HG02759 (cell line): ENCODE data around the gene GH2.
"Not testable (repeated sequence)": the region's sequence is repeated elsewhere in the genome, so short reads cannot be mapped to it uniquely, and the experiment has no call there.

ENCODE experiments used
- ATAC-seq: cut with Tn5 transposase; IDR thresholded peaks from one replicate; pipeline ENCODE4 v1.9.1; 2021; ENCODE audit warnings: mild to moderate bottlenecking, moderate library complexity; ENCODE audit not compliant: unreplicated experiment

The GH2 gene

DNA sequence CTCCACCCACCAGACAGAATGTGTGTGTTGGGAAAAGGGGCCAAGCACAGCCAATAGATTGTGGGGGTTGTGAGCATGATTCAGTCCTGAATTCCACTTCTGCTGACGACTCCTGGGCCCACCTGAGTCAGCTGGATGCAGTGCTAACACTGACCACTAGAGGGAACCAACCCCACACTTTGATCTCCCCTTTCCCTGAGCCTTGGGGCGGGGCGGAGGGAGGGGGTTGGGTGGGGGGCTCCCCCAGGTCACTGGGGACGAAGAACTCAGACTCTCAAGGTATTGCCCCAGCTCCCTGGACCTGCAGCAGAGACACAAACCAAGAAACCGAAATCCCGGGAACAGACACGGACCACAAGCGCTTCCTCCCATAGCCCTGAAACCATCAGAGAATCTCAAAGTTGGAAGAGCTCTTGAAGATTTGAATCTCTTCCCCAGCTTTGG is 29.9 kb upstream of the GH2 start:
- no peak for ATAC-seq

- ATAC-seq = no peak
These were observed 29.4 kb upstream of the GH2 start, which contains the start of gene CSHL1 for GRCh38 chr17:63911041-63911635. TSS of gene CSHL1 (minus strand) at chr17:63911258. CDS start at chr17:63911196, 62 bp downstream.

GRCh38 chr17:63910096-63910495 is 28.4 kb upstream of the GH2 start:
- no peak for ATAC-seq

- ATAC-seq = not testable (repeated sequence)
These were observed 27.8 kb upstream of the GH2 start for GRCh38 chr17:63909586-63909985.

- not testable (repeated sequence) for ATAC-seq
These were observed 25.5 kb upstream of the GH2 start for GRCh38 chr17:63907161-63907778.

DNA sequence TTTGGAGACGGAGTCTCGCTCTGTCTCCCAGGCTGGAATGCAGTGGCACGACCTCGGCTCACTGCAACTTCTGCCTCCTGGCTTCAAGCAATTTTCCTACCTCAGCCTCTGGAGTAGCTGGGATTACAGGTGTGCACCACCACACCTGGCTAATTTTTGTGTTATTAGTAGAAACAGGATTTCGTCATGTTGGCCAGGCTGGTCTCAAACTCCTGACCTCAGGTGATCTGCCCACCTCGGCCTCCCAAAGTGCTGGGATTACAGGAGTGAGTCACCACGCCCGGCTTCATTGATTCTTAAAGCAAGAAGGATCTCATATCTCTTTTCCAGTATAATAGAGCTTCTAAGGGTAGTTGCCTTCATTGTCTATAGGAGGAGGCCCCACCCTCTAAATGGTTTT is 23.1 kb upstream of the GH2 start:
- ATAC-seq = not testable (repeated sequence)

GRCh38 chr17:63903787-63904201 is 22.1 kb upstream of the GH2 start:
- not testable (repeated sequence) for ATAC-seq

- not testable (repeated sequence) for ATAC-seq
These were observed 20.2 kb upstream of the GH2 start for GRCh38 chr17:63901971-63902370.

- ATAC-seq = not testable (repeated sequence)
These were observed 17.4 kb upstream of the GH2 start for GRCh38 chr17:63898899-63899798.

- not testable (repeated sequence) for ATAC-seq
These were observed 15.0 kb upstream of the GH2 start, which contains the start of gene CSH1 for GRCh38 chr17:63896524-63897354. TSS of gene CSH1 (minus strand) at chr17:63896574. CDS start at chr17:63896511, 63 bp downstream.

- ATAC-seq = not testable (repeated sequence)
These were observed 13.1 kb upstream of the GH2 start for GRCh38 chr17:63894821-63895220.

DNA sequence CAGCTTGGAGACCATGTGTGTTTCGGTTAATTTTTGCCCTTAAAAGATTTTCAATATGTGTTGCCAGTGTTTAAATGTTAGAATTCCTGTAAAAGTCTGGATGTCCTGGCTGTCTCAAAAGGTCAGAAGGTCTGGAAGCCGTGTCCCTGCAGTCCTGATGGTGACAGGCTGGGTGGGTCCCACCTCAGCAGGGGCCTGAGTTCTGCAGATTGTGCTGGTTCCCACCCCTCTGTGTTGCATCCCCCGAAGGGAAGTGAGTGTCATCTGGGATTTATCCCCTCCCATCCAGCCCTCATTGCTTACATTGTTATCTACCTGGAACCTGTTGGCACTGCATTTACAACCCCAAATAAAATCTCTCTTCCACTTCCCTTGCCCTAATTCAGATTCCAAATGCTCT is 12.3 kb upstream of the GH2 start:
- not testable (repeated sequence) for ATAC-seq

- ATAC-seq = not testable (repeated sequence)
These were observed 10.7 kb upstream of the GH2 start for GRCh38 chr17:63892316-63893037.

DNA sequence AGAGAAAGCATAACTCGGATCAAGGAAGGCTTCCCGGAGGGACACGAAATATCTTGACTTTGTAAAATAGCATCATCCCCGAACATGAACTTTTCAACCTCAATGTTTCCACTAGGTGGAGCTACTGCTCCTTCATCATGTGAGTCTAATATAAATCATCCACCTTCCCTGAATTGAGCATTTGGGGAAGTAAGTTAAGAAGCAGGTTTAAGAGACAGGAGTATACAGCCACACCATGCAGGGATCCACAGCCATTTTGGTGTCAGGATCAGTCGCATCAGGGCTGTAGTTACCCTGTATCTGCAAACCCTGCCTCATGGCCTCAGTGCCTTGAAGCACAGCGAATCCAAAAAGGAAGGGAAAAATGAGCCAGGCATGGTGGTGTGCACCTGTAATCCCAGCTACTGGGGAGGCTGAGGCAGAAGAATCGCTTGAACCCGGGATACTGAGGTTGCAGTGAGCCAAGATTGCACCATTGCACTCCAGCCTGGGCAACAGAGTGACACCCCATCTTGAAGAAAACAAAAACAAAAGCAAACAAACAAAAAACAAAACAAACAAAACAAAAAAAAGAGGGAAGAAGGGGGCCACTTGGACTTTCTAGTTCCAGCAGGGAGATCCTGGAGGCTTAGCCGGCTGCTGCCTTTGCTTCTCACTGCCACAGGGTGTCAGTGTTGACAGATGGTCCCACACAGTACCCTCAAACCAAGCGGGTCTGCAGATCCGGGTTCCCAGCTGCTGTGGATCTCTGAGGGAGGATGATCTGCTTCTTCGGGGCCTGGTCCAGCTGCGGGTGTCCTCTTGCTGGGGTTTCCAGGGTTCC is 7.5 kb upstream of the GH2 start:
- ATAC-seq = not testable (repeated sequence)

GRCh38 chr17:63885119-63885518 is 3.4 kb upstream of the GH2 start:
- not testable (repeated sequence) for ATAC-seq

GRCh38 chr17:63882626-63883126 is 932 bp upstream of the GH2 start:
- not testable (repeated sequence) for ATAC-seq

DNA sequence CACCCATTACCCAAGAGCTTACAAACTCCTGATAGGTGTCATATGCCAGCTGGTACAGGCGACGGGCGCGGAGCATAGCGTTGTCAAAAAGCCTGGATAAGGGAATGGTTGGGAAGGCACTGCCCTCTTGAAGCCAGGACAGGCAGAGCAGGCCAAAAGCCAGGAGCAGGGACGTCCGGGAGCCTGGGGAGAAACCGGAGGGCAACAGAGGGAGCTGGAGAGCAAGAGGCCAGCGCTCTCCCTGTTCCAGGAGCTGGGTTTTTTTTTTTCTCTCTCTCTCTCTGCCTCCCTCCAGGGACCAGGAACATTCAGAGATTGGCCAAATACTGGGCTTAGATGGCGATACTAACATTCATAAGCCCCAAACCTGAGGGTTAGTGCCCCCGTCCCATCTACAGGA is 407 bp downstream of the GH2 start:
- not testable (repeated sequence) for ATAC-seq

GRCh38 chr17:63880706-63881105 is 1.0 kb downstream of the GH2 start:
- ATAC-seq = no peak

DNA sequence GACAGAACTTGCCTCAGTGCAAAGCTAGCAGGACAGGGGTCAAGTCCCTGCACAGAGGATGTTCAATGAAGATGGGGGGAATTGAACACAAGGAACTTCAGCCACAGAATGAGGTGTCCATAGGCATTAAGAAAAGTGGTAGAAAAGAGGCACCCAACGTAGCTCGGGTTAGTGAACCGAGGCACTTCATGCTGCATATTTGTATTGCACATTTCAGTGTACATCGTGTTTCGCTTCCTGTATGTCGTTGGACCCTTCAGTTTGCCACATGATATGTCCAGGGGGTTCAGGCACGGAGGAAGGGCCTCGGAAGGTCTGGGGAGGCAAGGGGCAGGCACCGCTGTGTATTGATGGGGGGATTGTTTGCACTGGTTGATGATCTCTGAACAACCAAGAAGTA is 3.3 kb downstream of the GH2 start:
- not testable (repeated sequence) for ATAC-seq
